IMR-90 (cell line): ENCODE data around the gene PCYOX1L.

ENCODE experiments used
- BHLHE40 ChIP-seq: fragments of 150-350 bp; IDR thresholded peaks from 2 replicates; pipeline ENCODE4 v1.6.1; 2016; ENCODE audit warnings: mild to moderate bottlenecking, low read depth, low read length
- CEBPB ChIP-seq: IDR thresholded peaks from 2 replicates; pipeline ENCODE4 v1.6.1; 2012; ENCODE audit warnings: low read depth, low read length, improper control_type of control experiment
- MAFK ChIP-seq: IDR thresholded peaks from 2 replicates; pipeline ENCODE4 v1.6.1; 2012; ENCODE audit warnings: low read depth, low read length, improper control_type of control experiment
- NFE2L2 ChIP-seq: fragments of 150-350 bp; IDR thresholded peaks from 2 replicates; pipeline ENCODE4 v1.6.1; 2016; ENCODE audit warnings: low read depth, mild to moderate bottlenecking, low read length
- POLR2A ChIP-seq: IDR thresholded peaks from 2 replicates; pipeline ENCODE4 v1.6.1; 2012; ENCODE audit warnings: mild to moderate bottlenecking, low read depth, low read length
- RAD21 ChIP-seq: IDR thresholded peaks from 2 replicates; pipeline ENCODE4 v1.6.1; 2012; ENCODE audit warnings: low read length, improper control_type of control experiment
- RCOR1 ChIP-seq: IDR thresholded peaks from 2 replicates; pipeline ENCODE4 v1.6.1; 2012; ENCODE audit warnings: mild to moderate bottlenecking, low read length, improper control_type of control experiment; ENCODE audit not compliant: insufficient replicate concordance
- RFX5 ChIP-seq: IDR thresholded peaks from 2 replicates; pipeline ENCODE4 v1.8.0; 2012; ENCODE audit warnings: low read depth, mild to moderate bottlenecking, low read length, moderate library complexity
- SMC3 ChIP-seq: fragments of 150-350 bp; IDR thresholded peaks from 2 replicates; pipeline ENCODE4 v1.6.1; 2016; ENCODE audit warnings: low read depth, mild to moderate bottlenecking, antibody characterized with exemption, low read length, moderate library complexity
- USF2 ChIP-seq: fragments of 150-350 bp; IDR thresholded peaks from 2 replicates; pipeline ENCODE4 v1.6.1; 2017; ENCODE audit warnings: mild to moderate bottlenecking, antibody characterized with exemption, low read length, low read depth
- TF ChIP-seq, protein P1 (sequence below): conservative IDR thresholded peaks from 2 replicates; pipeline ENCODE4 v1.5.1; 2012; ENCODE audit warnings: mild to moderate bottlenecking, low read depth, low read length, improper control_type of control experiment
- TF ChIP-seq, protein P2 (sequence below): fragments of 150-350 bp; IDR thresholded peaks from 2 replicates; pipeline ENCODE4 v1.6.1; 2016; ENCODE audit warnings: low read depth, mild to moderate bottlenecking, low read length, moderate library complexity, borderline replicate concordance

DNA sequence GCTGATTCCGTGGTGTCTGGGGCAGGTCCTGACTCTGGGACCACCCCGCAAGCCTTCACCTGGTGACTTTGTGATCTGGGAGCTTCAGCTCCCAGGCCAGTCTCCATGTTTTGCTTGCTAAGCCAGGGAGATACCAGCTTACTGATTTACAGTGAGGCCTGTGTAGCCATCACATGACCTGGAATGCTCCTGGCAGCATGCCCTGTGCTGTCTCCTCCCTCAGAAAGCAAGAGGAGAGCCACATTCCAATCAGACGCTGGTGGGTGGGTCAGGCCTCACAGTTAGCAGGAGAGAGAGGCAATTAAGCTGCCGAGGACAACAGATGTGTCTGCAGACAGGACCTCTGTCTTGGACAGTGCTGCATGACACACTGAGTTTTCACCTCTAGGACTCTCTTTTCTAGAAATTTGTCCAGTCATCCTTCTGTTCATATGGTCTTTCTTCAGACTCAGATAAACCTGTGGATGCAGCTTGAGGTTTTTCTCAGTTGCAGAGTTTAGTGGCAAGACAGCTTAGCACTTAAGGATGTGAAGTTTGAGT lies 37.0 kb upstream of the PCYOX1L start:
- TF ChIP-seq POLR2A: no peak
- no peak for TF ChIP-seq RCOR1
- TF ChIP-seq, protein P1, sequence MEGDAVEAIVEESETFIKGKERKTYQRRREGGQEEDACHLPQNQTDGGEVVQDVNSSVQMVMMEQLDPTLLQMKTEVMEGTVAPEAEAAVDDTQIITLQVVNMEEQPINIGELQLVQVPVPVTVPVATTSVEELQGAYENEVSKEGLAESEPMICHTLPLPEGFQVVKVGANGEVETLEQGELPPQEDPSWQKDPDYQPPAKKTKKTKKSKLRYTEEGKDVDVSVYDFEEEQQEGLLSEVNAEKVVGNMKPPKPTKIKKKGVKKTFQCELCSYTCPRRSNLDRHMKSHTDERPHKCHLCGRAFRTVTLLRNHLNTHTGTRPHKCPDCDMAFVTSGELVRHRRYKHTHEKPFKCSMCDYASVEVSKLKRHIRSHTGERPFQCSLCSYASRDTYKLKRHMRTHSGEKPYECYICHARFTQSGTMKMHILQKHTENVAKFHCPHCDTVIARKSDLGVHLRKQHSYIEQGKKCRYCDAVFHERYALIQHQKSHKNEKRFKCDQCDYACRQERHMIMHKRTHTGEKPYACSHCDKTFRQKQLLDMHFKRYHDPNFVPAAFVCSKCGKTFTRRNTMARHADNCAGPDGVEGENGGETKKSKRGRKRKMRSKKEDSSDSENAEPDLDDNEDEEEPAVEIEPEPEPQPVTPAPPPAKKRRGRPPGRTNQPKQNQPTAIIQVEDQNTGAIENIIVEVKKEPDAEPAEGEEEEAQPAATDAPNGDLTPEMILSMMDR: no peak
- TF ChIP-seq USF2: peak; percentile 92
- TF ChIP-seq MAFK: no peak
- TF ChIP-seq, protein P2, sequence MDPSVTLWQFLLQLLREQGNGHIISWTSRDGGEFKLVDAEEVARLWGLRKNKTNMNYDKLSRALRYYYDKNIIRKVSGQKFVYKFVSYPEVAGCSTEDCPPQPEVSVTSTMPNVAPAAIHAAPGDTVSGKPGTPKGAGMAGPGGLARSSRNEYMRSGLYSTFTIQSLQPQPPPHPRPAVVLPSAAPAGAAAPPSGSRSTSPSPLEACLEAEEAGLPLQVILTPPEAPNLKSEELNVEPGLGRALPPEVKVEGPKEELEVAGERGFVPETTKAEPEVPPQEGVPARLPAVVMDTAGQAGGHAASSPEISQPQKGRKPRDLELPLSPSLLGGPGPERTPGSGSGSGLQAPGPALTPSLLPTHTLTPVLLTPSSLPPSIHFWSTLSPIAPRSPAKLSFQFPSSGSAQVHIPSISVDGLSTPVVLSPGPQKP: no peak
- TF ChIP-seq RAD21: no peak
- no peak for TF ChIP-seq RFX5
- TF ChIP-seq CEBPB: no peak
- TF ChIP-seq NFE2L2: peak; percentile 87
- no peak for TF ChIP-seq BHLHE40
- TF ChIP-seq SMC3: no peak
